Stimulated activated CD4-positive, alpha-beta T cell treated with anti-CD3 and anti-CD28 coated beads, TNF-alpha, amount 100 ng/mL, for 24 hours (primary cell): ENCODE measurements around the gene ZSWIM3.

Experiments
- DNase-seq, 3 experiments: peaks; one replicate each; pipeline ENCODE4 v3.0.0-alpha.2; 2020; ENCODE audit warnings: low read depth in 3 of 3

The ZSWIM3 gene

DNA sequence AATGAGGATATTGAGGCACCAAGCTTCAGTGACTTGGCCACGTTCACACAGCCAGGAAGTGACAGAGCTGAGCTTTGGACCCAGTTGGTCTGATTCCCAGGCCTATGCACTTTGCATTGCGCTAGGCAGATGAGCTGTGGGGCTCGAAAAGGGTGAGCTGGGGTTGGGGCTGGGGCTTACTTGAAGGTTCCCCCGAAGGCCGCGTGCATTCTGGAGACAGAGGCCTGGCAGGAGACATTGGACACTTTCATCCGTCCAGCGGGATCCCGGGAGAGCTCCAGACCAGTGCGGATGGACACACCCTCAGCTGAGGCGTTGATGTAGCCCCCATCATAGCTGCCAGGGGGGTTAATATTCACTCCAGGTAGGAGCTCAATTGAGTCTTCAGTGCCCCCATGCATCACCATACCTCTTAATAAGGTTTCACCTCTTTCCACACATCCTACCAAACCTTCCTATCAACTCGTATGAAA is 52.0 kb downstream of the ZSWIM3 start:
- no peak for DNase-seq

DNA sequence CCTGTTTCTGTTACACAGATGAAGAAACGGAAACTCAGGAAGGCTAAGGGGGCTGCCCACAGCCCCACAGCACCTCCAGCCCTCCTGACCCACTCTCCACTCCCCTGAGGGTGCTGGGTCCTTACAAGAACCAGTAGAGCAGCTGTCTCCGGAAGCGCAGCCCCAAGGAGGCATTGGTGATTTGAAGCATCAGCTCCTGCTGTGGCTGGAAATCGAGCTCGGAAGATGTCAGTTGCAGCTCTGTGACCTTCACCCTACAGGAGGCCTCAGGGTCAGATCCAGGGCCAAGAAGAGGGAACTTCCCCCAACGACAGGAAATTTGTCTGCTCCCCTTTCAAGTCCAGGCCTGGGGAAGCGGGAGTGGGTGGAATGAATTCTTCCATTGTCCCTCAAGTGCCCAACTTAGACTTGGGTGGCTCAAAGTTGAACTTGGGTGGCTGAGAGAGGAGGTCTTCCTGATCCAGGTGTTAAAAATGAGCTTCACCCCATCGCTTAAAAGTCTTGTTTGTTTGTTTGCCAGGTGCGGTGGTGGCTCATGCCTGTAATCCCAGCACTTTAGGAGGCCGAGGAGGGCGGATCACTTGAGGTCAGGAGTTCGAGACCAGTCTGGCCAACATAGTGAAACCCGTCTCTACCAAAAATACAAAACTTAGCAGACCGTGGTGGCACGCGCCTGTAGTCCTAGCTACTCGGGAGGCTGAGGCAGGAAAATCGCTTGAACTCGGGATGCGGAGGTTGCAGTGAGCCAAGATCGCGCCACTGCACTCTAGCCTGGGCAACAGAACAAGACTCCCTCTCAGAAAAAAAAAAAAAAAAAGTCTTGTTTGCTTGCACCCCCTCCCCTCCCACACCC is 52.6 kb downstream of the ZSWIM3 start:
- DNase-seq, result no peak

DNA sequence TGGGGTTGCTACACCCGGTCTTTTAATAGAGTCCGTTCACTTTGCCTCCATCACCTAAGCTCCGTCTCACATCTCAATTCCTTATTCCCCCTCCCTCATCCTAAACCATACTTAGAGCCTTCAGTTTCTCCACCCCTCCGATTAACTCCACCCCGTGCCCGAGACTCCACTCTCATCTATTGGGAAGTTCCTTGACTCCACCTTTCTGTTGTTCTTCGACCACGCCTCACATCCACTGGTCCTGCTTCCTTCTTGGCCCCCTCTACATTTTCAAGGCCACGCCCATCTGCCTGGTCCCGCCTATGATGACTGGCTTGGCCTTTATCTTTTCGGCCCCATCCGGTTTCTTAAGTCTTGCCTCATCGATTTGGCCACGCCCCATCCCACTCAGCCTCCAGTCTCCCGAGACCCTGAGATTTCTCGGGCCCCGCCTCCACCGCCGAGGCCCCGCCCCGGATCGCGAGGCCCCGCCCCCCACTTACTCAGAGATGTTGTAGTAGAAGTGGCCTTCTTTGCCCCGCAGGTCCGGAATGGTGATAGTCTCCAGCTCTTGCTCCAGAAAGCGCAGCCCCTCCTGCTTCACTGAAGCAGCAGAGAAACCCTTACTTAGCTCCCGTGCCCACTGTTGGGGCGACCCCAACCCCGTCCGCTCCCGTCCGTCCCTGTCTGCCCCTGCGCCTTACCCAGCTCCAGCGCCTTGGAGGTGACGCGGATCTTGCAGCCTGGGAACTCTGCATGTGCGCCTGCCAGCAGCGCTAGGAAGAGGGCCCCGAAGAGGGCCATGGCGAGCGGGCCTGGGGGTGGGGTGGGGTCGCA is 53.5 kb downstream of the ZSWIM3 start:
- peak; percentile 85 to 97 (median 90) for DNase-seq

DNA sequence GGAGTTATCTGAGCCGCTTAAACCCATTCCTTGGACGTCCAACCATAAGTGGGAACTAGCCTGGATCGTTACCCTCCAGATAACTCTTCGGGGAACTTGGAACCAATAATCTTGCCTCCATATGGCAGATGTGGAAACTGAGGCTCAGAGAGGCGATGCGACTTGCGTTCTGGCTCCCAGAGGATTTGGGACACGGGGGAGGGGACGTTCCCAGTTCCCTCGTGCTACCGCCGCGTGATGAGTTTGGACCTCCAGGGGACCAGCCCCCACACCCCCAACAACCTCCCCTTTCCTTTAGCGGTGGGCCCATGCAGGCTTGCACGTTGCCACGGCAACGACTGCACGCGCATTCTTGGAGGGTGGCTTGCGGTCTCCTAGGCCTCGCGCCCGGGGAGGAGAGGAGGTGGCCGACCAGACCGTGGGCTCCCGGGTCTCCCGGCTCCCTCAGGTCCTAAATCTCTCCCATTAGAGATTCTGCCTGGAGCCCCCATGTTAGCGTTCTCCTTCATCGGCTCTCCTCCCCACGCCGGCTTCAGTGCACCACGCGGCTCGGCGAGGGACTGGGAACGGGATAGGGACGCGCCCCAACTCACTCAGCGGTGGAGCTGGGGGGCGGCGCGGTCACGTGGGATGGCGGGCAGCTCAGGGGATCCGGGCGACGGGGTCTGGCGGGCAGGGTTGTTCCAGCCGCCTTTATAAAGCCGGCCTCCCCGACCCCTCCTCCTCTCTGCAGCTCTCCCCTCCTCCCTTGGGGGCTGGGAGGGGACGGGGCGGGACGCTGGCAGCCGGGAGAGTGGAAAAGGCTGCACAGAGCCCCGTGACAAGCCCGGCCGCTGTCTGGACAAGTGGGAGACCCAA is 54.3 kb downstream of the ZSWIM3 start, which contains the start of gene PLTP:
TSS of gene PLTP (minus strand) at position 670 of the 858 bp plus-strand sequence. CDS start 703 bp downstream, outside the sequence.
- peak in 1 of 3 experiments; percentile 15 for DNase-seq

DNA sequence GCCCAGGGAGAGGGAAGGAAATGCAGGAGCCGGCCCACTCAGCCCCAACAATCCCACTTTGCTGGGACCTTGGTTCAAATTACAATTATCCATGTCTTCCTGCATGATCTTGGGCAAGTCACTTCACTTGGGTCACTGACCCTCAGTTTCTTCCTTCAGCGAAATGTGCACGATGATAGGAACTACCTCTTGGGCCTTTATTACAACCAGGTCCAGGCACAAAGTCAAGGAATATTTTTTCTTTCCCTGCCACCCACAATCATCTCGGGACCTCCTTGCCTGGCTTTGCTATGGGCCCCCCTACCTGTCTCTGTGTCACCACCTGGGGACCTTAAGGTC is 54.9 kb downstream of the ZSWIM3 start:
- no peak for DNase-seq

DNA sequence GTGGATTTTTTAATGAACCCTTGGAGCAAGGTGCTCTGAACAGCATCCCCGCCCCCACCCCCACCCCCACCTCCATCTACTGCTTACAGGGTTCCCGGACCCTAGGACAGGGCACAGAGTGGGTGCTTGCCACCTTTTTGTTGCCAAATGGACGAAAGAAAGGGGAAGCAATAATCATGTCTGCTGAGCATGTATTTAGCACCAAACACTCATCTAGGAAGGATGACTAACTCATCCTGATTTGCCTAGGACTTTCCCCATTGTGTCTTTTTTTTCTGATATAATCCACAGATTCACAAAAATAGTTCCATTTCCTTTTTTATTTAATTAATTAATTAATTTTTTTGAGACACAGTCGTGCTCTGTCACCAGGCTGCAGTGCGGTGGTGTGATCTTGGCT is 55.7 kb downstream of the ZSWIM3 start:
- no peak for DNase-seq

DNA sequence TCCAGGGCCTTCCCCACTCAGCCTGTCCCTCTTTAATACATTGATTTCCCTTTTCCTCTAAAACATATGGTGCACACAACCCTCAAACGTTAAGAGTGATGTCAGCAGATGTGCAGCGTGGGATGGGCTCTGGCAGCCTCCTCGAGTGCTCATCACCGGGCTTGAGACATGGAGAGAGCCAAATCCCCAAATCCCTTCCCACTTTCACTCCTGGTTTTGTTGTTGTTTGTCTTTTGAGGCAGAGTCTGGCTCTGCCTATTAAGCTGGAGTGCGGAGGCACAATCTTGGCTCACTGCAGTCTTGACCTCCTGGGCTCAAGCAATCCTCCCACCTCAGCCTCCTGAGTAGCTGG is 60.4 kb downstream of the ZSWIM3 start:
- no peak for DNase-seq

DNA sequence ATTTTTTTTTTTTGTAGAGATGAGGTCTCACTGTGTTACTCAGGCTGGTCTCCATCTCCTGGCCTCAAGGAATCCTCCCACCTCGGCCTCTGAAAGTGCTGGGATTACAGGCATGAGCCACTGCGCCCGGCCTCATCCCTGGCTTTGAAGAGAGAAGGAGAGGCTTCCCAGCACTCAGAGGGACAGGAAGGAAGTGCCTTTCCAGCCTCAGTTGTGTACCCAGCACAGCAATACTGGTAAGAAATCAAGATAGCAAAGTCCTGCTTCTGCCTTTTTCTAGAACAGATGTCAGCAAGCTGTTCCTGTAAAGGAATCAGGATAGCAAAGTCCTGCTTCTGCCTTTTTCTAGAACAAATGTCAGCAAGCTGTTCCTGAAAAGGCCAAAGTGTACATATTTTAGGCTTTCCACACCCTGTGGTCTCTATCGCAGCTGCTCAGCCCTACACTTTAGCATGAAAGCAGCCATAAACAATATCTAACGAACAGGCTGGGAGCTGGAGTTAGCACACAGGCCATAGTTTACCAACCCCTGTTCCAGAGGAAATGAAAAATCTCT is 60.8 kb downstream of the ZSWIM3 start:
- DNase-seq, result no peak

DNA sequence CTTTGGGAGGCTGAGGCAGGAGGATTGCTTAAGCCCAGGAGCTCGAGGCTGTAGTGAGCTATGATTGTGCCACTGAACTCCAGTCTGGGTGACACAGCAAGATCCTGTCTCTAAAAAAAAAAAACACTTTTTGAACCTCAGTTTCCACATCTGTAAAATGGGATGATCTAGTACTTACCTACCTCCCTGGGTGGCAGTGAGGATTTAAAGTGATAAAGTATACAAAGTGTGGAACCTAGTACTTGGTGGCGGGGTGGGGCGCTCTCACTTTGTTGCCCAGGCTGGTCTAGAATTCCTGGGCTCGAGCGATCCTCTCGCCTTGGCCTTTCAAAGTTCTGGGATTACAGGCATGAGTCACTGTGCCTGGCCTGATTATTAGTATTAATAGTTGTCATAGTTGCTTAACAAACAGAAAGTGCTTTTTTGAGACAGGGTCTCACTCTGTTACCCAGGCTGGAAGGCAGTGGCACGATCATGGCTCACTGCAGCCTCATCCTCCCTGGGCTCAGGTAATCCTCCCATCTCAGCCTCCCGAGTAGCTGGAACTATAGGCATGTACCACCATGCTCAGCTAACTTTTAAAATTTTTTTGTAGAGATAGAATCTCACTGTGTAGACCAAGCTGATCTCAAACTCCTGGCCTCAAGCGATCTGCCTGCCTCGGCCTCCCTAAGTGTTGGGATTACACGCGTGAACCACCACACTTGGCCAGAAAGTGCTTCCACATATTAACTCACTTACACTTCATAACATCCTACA is 61.5 kb downstream of the ZSWIM3 start:
- no peak for DNase-seq

DNA sequence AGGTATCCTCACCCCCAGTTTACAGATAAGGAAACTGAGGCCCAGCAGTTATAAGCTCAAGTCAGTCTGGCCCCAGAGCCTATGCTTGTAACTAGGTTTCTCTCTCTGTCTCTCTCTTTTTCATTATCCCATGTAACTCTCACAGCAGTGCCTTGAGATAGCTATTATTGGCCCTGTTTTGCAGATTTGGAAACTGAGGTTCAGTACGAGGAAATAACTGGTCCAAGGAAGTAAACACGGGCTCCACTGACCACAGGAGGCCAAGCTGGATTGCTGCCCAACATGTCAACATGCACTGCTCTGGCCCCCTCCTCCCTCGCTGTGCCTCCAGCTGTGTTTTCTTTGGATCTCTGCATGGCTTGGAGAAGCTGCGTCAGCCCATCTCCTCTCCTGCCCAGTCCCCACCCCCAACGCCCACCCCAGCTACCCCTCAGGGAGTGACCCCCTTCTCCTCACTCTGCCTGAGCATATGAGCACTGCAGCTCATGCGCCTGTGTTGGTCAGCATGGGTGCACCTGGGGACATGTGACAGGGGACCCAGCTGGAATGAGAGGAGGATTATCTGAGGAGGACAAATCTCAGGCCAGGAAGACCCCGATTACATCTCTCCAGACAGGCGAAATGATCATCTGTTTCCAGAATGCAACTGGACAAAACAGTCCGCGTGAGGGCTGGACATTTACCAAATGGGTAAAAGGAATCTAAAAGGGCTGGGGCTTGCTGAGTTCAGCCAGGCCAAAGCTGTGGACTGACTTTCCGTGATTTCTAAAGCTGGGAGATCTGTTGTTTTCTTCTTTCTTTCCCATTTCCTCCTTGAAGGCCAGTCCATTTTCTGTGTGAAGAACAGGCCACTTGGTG is 62.4 kb downstream of the ZSWIM3 start:
- no peak for DNase-seq

DNA sequence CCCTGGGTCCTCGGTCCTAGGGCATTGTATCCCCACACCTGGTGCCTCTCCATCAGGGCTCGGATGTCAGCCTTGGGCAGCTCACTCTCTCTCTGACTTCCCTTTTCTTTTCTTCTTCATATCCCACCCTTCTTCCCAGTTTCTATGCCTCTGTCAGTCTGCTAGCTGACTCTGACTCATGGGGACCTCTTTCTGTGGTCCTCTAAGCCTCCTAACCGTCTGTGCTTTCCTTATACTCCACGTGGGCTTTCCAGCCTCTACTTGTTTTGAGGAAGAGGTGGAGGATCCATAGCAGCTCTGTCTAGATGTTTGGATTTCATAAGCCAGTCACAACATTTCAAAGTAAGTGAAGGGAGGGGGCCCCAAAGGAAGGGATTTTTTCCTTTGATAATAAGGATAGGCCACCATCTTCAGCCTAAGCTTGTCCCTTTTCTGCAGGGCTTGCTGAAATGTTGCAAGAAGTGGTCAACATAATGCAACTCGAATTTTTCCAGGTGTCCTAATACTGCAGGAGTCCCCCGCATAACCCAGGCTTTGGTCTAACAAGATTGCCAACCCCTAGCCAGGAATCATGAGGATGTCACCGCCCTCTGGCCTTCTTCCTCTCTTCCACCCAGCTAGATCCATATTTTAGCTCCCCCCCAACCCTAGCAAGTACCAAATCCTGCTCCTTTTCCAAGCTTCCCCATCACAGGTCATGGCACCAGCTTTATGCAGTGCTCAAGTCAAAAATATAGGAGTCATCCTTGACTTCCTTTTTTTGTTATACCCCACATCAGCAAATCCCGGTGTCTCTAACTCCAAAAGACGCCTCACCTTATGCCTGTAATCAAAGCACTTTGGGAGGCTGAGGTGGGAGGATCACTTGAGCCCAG is 63.3 kb downstream of the ZSWIM3 start:
- no peak for DNase-seq

DNA sequence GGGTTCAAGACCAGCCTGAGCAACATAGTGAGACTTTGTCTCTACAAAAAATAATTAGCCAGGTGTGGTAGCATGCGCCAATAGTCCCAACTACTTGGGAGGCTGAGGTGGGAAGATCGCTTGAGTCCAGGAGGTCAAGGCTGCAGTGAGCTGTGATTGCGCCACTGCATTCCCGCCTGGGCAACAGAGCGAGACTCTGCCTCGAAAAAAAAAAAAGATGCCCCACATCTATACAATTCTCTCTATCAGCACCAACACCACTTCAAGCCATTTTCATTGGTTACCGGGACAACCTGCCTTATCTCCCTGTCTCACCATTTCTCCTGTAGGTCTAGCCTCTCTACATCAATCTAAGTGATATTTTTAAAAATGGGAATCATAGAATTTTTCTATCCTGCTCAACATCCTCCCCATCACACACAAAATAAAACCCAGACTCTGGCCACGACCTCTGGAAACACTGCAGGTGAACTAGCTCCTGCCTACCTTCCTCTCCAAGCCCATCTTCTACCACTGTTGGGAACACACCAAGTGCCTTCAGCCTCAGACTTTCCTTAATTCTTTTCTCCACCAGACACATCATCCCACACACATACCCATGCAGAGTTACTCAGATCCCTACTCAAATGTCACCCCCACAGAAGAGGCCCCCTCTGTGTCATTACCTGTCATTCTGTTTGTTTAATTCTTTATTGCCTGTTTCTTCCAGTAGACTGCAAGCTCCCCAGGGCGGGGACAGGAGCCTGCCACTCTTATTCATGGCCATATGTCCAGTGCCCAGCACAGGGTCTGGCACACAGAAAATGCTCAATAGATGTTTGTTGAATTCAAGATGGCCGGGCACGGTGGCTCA is 64.1 kb downstream of the ZSWIM3 start:
- no peak for DNase-seq

DNA sequence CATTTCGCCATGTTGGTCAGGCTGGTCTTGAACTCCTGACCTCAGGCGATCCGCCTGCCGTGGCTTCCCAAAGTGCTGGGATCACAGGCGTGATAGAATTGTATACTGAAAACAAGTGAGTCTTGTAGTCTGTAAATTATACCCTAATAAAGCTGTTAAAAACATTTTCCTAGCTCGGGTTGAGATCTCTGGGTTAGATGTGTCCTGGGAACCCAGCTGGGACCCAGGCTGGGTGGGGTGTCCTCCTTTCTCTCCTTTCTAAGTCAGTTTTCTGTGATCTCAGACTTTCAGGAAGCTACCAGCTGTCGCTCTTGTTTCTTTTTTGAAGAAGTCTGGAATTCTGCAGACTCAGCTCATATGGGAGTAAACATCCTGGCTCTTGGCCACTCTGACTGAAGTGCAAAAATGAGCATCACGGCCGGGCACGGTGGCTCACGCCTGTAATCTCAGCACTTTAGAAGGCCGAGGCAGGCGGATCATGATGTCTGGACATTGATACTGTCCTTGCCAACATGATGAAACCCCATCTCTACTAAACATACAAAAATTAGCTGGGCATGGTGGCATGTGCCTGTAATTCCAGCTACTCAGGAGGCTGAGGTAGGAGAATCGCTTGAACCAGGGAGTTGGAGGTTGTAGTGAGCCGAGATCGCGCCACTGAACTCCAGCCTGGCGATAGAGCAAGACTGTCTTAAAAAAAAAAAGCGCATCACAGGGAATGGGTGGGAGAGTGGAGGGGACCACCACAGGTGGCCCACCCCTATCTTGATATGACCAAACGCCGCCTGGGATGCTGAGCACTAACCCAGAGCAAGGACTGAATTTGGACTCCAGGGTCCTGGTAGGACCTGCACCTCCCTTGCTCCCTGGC is 67.2 kb downstream of the ZSWIM3 start:
- no peak for DNase-seq

DNA sequence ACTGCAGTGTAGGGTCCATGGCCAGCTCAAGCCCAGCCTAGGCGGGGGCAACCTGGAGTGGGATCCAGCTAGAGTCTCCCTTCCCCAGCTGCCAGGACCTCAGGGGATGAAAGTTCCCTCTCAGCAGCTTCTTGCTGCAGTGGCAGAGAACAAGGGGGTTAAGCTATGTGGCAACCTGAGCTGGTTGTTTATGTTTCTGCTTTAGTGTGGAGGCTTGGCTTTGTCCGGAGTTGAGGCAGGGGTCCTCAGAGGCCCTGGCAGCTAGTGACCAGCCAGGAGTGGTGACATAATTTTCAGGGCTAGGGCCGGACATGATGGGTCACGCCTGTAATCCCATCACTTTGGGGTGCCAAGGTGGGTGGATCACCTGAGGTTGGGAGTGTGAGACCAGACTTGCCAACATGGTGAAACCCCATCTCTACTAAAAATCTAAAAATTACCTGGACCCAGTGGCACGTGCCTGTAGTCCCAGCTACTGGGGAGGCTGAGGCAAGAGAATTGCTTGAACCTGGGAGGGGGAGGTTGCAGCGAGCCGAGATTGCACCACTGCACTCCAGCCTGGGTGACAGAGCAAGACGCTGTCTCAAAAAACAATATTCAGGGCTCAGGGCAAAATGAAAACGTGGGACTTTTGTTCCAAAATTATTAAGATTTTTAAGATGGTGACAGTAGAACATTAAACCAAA is 68.5 kb downstream of the ZSWIM3 start:
- DNase-seq, result no peak

DNA sequence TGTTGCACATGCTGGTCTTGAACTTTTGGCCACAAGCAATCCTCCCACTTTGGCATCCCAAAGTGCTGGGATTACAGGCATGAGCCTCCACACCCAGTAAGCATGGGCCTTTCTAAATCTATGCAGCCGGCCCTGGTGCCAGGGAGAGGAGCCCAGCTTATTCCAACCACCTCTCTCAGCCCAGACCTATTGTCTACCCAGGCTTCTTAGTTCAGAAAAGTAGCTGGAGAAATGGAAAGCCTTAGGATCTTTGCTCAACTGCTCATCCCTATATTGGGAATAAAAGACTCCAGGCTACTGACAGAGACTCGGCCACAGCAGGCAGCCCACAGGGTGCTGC is 69.3 kb downstream of the ZSWIM3 start:
- no peak for DNase-seq

DNA sequence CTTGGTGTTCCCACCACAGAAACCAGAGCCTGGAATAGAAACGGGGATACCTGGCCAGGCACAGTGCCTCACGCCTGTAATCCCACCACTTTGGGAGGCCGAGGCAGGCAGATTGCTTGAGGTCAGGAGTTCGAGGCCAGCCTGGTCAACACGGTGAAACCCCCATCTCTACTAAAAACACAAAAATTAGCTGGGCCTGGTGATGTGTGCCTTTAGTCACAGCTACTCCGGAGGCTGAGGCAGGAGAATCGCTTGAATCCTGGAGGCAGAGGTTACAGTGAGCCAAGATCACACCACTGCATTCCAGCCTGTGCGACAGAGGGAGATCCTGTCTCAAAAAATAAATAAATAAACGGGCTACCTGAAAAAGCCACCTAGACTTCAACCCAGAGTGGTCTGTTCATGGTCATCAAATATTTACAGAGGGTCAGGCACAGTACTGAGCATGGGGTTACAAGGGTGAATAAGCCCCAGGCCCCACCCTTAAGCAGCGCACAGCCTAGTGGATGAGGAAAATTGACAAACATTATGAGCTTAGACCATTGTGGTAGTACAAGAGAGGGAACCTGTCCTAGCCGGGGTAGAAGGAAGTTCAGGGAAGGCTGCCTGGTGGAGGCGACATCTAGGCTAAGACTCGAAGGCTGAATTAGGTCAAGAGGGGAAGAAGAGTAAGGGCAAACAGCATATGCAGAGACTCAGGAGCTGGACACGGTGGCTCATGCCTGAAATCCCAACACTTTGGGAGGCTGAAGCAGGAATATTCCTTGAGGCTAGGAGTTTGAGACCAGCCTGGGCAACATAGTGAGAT is 69.9 kb downstream of the ZSWIM3 start:
- no peak for DNase-seq
